Measurements from ENCODE around the gene DDX41.

Gene DDX41

DNA sequence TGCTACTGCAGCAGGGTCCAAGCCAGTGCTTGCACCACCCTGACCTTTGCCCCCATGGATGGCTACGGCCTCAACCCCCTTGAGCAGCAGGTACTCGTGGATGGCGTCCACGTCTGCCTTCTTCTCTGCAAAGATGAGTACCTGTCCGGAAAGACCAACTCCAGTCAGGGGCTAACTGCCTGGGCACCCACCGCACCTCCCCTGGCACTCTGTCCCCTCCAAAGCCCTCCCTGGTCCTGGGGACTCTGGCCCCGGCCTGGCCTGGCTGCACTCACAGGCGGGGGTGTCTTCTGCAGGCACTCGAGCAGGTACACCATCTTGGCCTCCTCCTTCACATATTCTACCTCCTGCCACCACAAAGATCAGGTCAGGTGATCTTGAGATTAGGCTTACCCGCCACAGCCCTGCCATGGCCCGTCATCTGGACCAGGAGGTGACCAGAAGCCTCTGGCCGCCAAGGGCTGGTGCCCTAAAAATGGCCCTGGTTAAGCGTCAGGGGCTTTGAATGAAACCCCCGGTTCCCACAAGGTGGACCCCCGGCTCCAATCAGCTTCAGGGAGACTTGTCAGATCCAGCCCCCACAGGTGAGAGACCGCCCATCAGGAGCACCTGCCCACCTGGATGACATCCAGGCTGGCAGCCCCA is 3.9 kb downstream of the DDX41 start:
- DNase-seq: no peak

DNA sequence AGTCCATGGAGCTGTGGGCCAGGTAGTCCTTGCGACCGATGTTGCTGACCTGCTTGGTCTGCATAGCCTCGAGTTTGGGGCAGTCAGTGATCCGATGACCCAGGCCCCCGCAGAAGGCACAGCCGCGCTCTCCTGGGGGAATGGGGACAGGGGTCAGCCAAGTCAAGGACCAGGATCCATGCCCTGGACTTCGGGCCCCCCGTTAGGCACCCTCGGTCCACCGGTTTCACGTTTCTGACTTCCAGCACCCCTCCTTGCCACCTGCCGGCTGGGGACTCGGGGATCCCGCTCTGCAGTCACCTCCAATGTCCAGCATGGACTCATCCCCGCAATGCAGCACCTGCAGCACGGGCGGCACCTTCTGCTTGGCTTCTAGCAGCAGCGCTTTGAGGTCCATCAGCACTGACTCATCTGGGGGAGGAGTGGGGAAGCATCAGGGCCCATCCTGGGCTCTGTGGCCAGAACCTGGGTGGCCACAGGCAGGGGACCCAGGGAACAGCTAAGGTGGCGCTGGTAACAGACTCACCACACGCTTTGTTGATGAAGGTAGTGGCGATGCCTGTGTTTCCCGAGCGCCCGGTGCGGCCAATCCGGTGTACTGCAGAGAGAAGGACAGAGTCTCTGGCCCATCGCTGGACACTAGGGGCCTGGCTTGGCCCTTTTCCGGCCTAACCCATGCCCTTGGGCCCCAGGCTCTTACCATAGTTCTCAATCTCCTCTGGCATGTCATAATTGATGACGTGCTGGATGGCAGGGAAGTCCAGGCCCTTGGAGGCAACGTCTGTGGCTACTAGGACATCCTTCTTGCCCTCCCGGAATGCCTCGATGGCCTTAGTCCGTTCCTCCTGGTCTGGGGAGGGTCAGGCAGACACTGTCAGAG is 4.7 kb downstream of the DDX41 start:
- no peak for DNase-seq

DNA sequence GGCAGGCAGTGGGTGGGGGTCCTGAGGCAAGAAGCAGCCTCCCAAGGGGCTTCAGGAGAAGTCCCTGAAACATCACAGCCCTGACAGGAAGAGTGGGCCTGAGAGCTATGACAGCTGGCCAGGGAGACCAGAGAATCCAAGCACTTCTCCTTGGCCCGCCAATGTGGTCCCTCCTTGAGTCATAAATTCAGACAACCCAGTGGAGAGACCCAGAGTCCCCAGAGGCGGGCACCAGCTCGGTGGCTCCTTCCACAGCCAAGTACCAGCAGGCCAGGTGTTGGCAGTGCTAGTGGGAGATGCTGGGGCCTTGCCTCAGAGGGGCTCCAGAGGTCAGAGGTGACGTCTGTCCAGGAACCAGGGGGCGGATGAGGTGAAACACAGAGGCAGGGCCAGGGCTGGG is 5.6 kb downstream of the DDX41 start:
- DNase-seq: no peak

DNA sequence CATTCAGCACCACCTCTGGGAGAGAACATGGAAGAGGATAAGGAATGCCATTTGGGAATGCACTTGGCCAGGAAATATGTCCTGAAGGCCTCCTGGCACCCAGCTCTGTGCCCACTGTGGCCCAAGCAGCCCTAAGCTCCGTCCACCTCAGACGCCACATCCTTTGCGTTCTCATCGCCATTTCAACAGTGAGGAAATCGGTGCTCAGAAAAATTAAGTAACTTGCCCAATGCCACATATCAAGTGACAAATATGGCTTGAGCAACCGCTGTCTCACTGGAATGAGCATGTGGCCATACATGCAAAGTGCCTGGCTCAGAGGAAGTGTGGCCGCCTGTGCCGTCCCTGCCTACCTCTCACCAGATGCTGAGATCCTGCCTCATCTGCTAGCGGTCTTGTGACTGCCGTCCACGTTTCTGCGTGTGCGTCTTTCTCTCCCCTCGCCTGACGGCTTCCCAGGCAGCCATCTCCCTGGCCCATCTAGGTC is 6.2 kb downstream of the DDX41 start:
- no peak for DNase-seq

DNA sequence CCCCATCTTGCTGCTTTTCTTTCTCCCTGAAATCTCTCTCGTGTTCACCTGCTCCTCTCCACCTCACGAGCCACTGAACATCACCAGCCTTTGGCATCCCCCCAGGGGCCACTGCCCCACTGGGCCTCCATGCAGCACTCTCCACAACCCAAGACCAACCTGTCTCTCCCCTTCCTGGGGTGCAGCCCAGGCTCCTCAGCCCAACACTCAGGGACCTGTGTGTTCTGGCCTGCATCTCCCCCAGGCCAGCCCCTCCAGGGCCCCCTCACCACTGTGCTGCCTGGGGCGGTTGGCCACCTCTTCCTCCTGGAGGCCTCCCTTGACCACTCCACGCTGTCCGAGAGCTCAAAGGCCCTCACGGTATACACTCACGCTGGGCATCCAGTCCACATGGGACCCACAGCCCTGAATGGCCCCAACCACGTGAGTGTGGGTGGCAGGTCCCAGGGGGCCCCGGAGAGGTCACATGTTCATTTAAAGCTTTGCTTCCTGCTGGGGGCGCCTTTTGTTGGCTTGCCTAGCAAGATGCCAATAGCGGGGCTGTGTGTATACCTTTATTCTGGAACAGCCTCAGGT is 6.7 kb downstream of the DDX41 start:
- DNase-seq: no peak

DNA sequence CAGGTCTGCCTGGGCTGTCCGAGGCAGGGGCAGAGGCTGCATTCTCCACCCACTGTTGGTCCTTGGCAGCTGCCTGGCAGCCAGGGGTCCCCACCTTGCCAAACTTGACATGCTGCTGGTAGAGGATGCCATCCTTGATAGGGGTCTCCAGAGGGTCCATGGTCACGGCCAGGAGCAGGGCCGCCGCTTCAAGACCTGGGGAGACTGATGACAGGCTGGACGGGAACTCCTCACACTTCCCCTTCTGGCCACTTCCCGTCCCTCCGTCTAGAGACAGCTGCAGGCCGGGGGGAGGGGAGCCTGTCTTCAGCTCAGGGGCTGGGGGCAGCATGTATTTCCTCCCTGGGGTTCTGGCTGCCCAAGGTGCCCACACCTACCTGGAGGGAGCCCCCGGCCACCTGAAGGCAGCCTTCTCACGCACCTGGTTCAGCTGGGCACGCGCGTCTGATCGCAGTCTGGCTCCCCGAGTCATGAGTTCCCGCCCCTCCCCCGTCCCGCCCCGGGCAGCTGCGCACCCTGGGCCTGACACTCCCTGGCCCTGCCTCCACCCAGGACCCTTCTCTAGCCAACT is 7.3 kb downstream of the DDX41 start, which contains the start of gene DOK3:
Gene DOK3 (minus strand): TSS at position 446 of the 571 bp plus-strand sequence. CDS start 286 bp downstream, at position 160.
- no peak for DNase-seq

DNA sequence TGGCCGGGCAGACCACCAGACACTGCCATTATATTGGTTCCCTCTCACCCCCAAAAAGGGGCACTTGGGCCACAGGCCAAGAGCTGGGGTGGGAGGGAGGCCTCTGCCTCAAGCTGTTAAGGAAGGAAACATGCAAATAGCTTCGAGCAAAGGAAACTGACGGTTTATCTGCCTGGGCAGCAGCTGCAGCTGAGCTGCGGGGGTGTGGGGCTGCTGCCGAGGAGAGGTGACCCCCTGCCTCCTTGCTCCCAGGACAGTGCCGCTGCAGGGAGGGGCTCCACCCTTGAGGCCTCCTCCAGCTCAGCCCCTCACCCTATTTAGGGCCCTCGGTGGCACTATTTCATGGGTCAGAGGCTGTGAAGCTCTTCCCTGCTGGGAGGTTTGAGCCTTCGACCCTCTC is 7.9 kb downstream of the DDX41 start:
- no peak for DNase-seq

DNA sequence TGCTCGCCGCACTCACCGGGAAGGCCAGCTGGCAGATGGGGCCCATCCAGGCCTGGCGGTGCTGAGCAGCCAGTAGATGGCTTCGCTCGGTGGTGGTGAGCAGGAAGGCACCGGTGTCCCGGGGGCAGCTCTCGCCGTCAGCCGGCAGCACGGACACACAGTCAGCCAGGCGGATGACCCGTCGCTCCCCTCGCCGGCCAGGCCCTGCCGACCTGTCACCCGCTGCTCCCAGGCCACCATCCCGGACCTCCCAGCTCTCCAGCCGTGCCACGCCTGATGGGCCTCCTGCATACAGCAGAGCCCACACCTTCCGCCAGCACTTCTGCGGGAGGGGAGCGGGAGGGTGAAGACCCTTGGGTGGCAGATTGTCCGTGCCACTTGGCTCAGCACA is 8.5 kb downstream of the DDX41 start:
- no peak for DNase-seq

DNA sequence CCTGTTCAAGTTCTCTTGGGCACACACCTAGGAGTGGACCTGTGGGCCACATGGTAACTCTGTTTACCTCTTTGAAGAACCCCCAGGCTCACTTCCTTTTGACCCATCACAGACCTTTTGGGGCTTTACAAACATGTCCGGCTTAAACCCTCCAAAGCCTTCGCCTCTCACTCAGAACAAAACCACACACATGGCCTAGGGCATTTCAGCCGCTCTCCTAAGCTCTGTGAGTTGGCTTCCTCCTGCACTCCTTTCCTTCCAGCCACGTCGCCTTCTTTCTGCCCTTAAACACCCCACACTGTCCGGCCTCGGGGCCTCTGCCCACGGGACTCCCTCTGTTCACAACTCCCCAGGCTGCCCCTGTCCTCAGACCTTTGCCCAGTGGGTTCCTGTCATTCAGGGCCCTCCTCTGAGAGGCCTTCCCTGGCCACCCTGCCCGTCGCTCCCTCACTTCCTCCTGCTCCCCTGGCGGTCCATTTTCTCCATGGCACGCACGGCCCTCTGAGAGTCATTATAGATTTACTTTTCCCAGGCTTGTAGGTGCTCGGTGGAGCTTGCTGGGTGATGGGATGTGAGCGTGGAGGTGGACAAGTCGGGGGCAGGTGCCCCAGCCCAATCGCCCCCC is 9.1 kb downstream of the DDX41 start:
- no peak for DNase-seq

DNA sequence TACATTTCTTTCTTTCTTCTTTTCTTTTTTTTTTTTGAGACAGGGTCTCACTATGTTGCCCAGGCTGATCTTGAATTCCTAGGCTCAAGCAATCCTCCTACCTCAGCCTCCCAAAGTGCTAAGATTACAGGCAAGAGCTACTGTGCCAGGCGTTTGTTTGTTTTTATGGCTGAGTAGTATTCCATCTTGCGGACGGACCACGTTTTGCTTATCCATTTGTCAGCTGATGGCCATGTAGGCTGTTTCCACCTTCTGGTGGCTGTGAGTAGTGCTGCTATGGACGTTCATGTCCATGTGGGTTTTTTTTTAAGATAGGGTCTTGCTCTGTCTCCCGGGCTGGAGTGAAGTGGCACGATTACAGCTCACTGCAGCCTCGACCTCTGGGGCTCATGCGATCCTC is 9.6 kb downstream of the DDX41 start:
- no peak for DNase-seq

DNA sequence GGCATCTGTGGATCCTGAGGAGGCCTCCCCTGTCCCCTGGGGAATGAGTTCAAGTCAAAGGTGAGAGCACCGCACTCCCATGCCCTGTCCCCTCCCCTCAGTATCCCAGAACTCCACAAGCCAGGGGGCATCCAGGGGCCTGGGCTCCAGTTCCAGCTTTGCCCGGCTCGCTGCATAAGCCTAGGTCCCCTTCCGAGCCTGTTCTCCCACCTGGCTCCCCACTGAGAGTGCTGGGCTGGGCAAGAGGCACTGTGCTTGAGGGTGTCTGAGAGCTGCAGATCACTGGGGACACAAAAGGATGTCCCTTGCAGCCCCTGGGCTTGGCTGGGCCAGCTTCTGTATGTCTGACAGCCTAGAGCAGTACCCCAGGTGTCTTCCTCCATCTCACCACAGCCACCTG is 11.7 kb downstream of the DDX41 start:
- DNase-seq: no peak

DNA sequence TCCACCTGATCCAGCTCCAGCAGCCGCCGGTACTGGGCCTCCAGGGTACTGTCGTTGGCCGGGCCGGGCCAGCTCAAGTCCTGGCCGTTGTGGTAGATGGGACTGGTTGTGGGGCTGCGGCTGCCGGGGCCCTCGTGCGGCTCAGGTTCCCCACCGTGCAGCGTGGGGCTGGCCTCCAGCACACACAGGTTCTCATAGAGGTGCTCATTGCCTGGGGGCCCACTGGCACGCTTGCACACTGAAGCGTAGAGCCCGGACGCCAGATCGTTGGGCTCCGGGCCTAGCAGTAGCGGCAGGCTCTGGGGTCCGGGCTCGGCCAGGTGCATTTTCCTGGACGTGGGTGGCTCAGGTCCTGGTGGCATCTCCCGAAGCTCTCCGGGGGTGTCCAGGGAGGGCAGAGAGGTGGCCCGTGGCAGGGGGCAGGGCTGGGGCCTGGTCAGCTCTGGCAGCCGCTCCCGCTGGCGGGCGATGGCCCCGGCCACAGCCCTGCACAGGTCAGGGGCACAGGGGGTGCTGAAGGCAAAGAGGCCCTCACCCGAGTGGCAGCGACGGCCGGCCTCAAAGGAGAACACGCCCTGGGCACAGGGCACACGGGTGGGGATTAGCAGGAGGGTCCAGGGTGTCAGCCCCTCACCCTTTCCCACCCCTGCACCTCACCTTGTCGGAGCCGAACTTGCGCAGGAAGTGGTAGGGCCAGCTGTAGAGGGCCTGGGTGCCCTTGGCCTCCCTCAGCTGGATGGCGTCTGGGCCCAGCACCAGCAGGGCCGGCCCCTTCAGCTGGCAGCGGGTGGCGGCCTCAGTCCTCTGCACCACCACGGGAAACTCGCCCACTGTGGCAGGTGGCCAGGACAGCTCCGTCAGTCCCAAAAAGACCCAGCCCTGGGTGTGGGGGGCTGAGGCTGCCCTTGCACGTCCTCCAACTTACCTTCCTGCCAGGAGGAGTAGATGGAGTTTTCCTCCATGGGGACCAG is 12.4 kb downstream of the DDX41 start:
- DNase-seq: no peak

DNA sequence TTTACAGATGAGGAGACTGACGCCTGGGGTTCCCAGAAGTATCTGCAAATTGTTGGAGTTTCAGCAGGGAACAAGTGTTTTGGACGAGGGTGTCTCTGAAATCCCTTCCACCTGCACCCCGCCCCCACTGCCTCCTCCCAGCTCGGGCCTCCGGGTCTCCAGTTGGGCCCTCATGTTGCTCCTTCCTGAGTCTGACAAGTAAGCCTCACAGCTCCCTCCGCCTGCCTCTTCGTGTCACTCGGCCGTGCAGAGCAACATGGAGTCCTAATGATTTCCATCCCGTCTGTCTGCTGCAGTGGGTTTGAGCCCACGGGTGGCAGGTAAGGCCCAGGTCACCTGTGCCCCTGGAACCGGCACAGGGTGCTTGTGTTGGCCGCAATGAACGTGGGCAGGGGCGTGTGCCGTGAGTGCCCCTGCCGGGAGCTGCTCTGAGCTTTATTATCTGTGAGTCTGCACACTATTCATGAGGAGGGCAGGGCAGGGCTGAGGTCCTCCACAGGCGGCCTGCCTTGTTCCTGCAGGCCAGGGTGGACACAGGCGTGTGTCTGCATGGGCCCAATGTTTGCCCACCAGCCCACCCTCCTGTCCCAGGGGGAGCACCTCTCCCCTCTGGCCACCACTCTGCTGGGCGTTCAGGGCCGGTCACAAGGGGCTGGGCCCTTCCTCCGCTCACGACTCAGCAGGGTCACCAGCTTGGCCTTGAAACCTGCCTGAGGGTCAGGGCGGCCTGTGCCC is 13.2 kb downstream of the DDX41 start:
- DNase-seq: no peak

DNA sequence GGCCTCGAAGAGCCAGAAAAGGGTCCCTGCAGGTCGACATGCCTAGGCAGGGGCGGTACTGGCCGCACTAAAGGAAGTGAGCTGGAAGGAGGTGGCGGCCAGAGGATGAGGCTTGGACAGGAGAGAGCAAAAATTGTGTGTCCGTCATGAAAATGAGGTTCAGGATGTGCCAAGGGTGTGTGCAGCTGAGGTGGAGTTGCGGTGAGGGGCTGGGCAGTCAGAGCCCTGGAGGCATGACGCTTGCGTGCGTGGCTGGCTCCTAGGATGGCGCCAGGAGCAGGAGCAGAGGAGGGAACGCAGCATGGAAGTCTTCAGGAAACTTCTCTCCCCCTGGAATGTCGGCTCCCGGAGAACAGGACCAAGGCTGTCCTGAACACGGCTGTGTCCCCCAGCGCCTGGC is 13.9 kb downstream of the DDX41 start:
- DNase-seq: no peak

DNA sequence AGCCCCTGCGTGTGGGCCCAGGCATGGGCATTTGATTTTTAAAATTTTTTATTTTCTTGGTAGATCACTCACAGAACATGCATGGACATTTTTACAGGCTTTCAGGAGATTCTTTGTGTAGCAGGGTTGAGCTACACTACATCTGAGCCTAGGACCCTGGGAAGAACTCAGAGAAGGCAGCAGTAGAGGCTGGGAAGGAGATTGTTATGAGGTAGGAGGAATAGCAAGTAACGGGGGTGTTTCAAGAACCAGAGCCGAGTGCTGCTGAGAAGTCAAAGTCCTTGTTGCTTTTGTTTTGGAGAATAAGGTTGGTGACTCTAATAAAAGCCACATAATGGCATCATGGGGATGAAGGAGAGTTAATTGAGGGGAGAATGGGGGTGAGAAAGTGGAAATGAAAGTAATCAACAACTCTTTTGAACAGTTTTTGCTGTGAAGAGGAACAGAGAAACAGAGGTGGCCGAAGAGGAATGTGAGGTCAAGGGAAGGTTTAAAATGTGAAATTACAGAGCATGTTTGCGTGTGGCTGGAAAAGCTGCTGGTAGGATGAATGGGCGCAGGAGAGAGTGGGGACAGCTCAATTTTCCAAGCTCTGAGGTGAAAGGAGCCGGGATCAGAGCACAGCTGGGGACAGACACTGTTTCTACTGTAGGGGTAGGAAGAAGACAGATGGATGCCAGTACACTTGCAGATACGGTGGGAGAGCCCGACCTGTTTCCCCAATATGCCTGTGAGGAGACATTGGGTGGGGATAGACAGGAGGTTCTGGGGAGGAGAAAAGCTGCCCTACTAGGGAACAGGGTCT is 14.7 kb downstream of the DDX41 start:
- DNase-seq: no peak

DNA sequence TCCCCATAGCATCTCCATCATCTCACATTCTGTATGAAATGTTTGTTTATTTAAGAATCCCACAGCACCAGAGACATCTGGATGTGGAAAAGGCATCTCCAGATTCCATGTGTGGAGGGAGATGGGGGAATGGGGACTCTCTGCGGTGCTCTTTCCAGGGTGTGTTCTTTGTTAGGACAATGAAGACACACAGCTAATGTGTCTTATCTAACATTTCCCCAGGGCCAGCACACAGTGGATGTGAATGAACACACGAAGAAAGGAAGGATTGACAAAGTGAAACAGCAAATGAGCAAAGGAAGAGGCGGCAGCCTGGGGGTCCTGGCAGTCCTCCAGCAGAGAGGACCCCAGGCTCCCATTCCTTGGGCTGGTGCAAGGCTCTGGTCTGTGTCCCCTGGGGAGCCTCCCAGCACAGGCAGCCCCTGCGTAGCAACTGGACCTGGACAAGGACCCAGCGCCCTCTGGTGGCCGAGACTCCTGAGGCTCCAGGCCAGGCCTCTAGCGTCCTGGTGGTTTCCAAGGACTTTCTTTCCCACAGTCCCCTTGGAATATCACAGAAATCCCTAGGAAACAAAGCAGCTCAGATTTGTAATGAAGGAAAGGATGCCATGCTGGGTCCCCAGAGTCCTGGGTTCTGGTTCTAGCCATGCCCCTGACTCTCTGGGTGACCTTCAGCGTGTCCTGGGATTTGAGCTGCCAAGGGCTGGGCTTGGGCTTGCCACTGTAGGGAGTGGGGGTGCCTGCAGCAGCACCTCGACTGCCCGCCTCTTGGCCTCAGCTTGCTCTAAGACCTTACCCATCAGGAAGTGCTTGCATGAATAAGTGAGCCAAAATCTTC is 15.9 kb downstream of the DDX41 start:
- no peak for DNase-seq

DNA sequence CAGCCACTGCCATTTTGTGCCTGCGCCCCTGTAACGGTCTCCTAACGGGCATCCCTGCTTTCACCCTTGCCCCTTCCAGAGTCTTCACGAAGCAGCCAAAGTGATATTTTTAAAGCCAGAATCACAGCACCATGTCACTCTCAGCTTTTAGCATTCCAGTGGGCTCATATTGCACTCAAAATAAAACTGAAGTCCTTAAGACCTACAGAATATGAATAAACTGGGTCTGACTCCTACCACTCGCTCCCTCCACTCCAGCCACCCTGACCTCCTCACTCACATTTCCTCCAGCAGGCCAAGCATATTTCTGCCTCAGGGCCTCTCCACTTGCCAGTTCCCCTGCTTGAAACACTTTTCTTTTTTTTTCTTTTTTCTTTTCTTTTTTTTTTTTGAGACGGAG is 16.9 kb downstream of the DDX41 start:
- no peak for DNase-seq

DNA sequence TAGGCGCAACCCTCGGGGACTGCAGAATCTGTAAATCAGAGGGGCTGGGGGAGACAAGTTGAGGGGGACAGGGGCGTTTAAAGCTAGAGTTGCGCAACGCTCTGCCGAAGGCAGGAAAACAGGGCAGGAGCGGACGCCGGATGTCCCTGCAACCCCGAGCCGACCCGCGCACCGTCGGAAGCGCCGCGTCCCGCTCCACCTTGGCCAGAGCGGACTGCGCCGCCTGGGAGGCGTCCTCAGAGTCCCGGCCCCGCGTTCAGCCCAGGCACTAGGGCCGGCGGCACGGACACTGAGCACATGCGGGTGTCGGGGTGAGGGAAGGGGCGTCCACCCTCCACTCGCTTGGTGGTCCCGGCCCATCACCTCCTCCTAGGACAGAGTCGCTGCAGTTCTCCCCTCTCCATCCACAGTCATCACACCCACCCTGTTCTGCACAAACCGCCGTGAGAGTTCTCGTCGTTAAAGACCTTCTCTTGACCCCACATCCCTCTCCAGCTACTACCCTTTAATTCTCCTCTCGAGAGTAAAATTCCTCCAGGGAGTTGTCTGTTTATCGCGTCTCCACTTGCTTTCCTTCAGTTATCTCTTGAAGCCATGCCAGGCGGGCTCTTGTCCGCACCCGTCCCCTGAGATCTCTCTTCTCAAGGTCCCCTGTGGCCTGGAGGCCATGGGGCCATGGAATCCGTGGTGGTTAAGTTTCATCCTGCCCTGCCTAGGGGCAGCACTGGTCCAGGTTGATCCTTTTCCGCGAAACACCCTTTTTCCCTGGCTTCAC is 18.6 kb downstream of the DDX41 start:
- no peak for DNase-seq
